GM19351 (cell line): ENCODE measurements around the gene PADI2.
A peak's percentile ranks its signal among the peaks of the same experiment; 100 is the strongest.

ENCODE experiments used
- ATAC-seq: cut with Tn5 transposase; IDR thresholded peaks from one replicate; pipeline ENCODE4 v1.9.1; 2021; ENCODE audit warnings: mild to moderate bottlenecking, moderate library complexity; ENCODE audit not compliant: unreplicated experiment

Gene PADI2

DNA sequence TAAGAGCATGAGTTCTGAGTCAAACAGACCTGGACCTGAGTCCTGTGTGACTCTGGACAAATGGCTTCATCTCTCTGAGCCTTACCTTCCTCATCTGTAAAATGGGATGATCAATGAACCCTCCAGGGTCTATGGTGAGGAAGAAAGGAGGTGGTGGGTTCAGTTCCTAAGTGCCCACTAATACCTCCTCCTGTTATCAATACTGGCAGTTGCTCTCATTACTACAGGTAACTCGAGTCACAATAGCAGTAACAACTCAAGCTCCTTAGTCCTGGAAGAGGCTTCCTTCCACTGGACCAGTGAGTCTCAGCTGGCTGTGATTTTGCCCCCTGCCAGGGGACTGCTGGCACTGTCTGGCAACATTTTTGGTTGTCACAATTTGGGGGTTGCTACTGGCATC, 2.6 kb downstream of the PADI2 start:
- no peak for ATAC-seq

GRCh38 chr1:17113963-17114362, 5.3 kb downstream of the PADI2 start:
- no peak for ATAC-seq

DNA sequence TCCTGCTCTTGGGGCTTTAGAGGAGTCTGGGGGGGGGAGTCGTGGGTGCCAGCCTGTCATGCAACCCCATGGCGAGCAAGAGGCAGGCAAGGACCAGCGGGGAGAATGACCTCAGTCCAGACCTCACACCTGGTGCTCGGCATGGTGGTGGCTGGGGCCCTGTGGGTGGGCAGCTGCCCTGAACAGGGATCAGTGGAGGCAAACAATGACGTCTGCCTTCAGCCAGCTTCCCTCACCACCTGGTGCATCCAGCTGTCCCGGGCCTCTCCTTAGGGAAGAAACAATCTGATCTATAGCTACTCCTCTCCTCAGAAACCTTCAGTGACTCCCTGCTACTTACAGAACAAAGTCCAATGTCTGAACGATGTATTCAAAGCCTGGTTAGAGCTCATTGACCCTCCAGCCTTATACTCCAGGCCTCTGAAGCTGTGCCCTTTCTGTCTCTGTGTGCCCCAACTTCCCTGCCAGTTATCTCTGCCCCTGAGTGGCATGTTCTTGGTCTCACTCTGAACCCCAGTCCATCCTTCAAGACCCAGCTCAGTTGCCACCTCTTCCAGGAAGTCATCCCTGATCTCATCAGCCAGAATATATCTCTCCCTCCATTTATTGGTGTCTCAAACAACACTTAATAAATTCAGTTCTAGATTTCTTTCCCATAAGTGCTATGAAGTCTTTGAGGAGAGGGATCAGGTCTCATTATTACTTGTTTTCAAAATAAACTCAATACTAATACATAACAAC, 6.6 kb downstream of the PADI2 start:
- no peak for ATAC-seq

DNA sequence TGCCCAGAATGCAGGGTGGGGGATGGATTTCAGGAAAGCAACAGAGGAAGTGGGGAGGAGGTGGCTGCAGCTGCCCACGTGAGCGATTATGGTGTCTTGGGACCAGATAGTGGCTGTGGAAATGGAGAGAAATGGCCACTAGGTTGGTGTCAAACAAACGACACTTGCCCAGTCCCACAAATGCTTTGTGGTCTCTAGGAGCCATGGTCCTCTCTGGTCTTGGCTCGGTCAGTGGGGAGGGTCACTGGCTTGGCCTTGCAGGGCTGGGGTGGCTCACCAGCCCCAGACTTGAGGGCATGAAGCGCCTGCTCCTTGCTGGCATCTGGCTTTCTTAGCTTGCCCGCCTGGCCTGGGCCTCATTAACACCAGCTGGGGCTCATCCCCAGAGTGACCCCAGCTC, 7.2 kb downstream of the PADI2 start:
- ATAC-seq: no peak

DNA sequence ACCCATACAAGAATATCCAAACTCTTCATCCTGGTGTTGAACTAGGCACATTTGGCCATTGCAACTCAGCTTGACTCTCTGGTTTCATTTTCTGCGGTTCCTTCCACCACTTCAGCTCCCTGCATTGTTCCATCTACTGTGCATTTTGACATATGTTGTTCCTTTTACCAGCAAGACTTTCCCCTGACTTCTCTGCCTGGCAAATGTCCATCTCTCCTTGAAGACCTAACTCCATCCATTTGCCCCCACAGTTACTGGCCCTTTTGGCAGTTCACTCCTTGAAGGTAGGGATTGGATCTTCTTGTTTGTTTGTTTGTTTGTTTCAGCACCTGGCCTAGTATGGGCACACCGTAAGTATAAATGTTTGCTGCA, 8.7 kb downstream of the PADI2 start:
- ATAC-seq: no peak

GRCh38 chr1:17109892-17110554, 9.2 kb downstream of the PADI2 start:
- ATAC-seq: no peak

DNA sequence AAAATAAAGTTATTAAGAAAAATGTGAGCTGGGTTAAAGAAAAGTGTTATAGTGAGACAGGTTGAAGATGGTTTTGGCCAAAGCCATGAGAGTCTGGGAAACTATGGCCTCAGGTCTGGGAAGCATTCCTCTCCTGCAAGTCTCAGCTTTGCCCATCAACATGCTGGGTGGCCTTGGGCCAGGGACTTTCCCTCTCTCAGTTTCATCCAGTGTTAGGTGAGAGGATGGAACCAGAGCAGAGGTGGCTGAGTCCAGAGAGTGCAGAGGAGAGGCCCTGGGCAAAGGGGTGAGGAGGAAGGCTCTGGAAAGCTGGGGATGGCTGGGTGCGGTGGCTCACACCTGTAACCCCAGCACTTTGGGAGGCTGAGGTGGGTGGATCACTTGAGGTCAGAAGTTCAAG, 10.5 kb downstream of the PADI2 start:
- ATAC-seq: no peak

DNA sequence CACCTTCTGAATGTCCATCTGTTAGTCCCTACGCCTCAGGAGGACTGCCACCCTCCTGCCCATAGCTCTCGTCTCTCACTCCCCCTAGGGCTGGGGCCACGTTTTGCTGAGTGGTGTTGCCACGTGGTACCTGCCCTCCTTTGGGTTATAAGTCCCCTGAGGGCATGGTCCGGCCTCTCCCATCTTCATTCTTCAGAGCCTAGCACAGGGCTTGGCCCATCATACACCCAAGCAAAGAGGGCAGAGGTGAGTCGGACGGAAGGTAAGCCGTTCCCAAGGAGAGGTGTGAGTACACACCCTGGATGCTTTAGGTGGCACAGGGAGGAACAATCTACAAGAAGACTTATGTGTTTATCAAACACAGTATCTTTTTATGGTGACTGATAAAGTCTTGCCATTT, 10.9 kb downstream of the PADI2 start:
- no peak for ATAC-seq

DNA sequence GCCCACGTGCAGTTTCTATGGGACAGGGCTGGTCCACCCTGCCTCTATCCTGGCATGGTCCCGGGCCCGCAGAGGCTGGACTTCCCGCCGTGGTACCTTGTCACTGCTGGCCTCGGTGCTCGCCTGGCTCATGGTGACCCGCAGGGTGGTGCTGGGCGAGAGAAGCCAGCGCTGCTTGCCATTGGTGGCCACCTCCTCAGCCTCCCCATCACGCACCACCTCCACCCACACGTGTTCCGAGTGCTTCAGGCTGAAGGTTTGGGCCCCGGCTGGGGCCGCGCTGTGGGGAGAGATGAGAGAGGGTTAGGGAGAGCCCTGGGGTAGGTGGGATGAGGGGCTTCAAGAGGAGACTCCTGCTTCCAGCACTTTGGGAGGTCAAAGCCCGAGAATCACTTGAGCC, 14.5 kb downstream of the PADI2 start:
- ATAC-seq: no peak

DNA sequence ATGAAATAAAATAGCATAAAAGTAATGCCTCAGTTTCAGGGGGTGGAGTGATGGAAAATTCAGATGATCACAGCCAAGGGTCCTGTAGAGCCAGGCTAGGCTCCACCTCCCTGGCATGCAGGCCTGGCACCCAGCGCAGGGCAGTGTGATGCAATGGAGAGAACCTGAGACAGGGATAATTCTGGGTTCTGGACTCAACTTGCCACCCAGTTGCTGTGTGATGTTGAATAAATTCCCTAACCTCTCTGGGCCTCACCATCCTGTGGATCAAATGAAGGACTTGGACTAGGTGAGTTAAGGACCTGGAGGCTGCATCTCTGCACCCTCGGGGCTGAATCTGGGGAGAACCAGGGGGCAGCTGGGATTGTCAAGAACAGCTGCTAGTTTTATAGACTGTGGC, 17.0 kb downstream of the PADI2 start:
- no peak for ATAC-seq

GRCh38 chr1:17101261-17101660, 18.0 kb downstream of the PADI2 start:
- ATAC-seq: no peak

DNA sequence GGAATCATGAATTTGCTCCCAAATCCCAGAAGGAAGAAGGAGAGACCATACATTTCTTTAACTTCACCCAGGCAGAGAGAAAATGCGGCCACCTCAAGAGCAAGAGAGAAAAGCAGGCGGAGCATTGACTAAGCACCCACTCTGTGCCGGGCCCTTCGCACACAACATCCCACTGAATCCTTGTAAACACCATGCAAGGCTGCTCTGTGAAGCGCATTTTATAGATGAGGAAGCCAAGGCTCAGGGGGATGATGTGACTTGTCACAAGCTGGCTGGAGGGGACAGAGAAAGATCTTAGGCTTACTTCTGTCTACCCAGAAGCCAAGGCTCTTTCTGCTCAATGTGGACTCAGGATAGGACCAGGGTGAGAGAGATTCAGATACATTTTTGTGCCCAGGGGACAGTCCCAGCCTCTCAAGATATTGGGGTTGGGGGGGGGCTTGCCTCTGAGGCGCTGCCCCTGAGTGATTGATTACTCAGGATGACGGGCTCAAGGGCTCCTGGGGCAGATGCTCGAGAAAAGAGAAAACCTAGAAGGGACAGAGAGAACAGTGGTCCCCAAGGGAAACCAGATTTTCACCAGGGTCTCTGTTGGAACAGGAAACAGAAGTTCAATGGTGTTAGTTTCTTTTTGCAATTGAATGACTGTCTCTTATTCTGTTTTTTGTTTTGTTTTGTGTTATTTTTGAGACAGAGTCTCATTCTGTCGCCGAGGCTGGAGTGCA, 19.5 kb downstream of the PADI2 start:
- ATAC-seq: no peak

- ATAC-seq: no peak
Observed at GRCh38 chr1:17098446-17099317, 20.6 kb downstream of the PADI2 start.

DNA sequence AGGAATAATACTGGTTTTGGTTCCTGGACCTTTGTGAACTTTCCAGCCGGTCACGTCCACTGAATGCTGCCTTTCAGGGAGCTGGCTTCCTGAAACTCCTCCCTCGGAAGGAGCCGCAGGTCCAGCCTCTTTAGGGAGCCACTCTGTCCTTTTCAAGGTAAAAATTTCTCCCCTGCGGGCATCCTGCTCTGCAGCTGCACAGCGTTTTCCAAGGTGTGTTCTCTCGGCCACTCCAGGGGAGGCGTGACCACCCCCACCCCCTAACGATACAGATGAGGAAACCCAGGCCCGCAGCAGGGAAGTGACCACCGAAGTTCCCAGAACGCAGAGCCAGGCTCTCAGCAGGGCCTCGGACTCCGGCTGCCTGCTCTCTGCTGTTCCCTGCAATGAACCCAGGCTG, 21.5 kb downstream of the PADI2 start:
- ATAC-seq: no peak

DNA sequence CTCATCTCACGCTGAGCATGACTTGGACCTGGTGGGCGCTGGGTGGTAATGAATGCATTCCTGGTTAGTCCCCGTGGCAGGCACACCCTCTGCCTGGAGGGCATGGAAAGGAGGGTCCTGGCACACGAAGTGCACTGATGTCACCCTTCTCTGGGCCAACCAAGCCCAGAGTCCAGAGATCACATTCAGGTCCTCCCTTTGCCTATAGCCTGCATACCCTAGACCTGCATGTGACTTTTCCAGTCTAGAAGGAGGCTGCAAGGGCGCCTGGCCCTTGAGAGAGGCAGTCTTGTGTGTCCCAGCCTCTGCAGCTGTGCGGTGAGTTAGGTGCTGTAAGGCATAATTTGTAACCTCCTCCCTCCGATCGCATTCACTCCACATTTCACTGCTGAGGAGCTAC, 22.1 kb downstream of the PADI2 start:
- ATAC-seq: no peak

GRCh38 chr1:17096584-17096983, 22.7 kb downstream of the PADI2 start:
- no peak for ATAC-seq

DNA sequence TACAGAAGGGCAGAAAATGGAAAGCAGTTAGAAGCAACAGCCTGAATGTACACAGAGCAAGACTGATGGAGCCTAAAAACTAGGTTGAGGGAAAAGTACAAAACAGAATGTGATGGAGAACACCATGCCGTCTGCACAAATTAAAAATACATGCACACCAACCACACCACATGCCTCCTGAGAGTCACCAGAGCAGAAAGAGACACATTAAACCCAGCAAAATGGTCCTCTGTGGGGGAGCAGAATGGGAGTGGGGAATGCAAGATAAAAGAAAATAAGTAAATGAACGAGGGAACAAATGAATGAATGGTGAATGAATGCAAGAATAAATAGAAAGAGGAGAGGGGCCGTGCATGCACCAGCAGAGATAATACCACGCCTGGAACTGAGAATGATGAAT, 24.1 kb downstream of the PADI2 start:
- ATAC-seq: no peak

DNA sequence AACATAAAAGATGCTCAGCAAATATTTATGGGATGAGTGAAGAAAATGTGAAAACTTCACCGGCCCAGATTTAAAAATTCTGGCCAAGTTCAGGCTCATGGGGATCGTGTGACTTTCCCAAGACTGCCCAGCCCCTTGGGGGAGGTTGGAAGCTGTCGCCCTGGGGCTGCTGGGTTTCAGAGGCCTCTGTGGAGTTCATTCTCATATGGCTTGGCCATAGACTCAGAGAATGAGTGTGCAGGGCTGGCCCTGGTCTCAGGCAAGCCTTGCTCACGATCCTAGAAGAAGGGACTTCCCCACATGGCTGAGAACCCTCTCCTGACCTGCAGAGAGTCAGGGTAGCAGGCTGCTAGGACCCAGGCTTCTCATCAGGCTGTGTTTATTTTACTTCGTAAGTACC, 24.6 kb downstream of the PADI2 start:
- peak; percentile 63 for ATAC-seq

GRCh38 chr1:17093822-17094393, 25.3 kb downstream of the PADI2 start:
- ATAC-seq: no peak

GRCh38 chr1:17091252-17091651, 28.0 kb downstream of the PADI2 start:
- ATAC-seq: no peak

DNA sequence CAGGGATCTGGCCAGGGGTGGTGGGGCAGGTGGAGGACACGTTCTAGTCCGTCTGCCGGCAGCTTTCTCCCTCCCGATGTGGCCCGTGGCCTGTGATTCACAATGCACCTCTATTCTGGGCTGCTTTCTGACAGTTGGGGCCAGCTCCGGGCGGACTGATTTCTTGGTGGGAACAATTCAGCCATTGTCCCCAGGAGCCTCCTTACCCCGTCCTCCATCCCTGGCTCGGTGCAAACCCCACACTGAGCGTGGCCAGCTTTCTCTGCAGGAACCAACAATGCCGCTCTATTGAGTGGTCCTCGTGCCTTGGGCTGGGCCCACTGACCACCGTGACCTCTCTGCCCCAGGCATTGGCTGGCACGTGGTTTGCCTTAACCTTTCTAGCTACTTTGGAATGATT, 29.7 kb downstream of the PADI2 start:
- ATAC-seq: no peak
